Activated CD4-positive, alpha-beta T cell treated with anti-CD3 and anti-CD28 coated beads, Interleukin-2, amount 50 U/mL, for 16 hours (primary cell): ENCODE measurements around the gene IDH3G.

Experiments used
- DNase-seq: peaks from one replicate; pipeline ENCODE4 v3.0.0-alpha.2; 2020

The IDH3G gene

DNA sequence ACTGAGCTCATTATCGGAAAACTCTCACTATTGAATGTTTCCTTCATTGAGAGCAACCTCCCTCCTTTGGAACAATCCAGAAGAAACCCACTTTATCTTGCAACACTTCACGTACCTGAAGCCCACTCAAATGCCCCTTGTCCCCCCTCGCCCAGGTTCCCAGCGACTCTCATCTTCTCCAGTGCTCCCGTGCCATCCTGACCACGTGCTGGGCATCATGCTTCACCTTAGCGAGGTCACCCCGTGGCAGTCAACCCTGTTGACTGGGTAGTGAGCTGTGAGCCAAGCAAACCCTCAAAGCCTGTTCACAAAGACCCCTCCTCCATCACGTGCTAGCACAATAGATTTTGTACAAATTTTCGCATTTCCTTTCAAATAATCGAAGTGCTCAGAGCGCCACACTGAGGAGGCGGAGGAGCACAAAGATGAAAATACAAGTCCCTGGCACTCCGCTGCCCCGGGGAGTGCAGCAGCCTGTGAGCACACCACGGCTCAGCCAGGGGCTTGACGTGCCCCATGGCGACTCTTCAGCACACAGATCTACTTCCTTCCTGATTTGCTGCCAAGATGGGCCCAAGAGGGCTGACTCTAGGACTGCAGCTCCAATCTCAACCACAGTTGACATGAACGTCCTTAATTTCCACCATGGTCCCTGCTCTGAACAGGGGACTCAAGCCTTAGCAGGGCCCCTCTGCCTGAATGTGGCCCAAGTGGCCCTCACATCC, 20.6 kb upstream of the IDH3G start:
- DNase-seq, result no peak

DNA sequence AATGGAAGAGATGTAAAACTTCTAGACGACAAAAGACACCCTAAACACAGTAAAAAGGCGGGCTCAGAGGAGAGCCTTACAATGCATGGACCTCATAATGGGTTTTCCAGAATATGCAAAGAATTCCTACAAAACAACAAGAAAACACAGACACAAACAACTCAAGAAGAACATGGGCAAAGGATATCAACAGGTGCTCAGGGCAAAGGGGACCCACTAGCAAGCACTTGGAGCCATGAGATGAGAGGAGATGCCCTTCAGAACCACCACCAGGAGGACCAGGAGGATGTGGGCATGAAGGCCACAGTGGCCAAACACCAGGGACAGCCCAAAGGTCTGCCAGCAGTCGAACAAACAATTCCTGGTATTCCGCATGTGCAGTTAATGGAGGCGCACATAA, 19.0 kb upstream of the IDH3G start:
- no peak for DNase-seq

DNA sequence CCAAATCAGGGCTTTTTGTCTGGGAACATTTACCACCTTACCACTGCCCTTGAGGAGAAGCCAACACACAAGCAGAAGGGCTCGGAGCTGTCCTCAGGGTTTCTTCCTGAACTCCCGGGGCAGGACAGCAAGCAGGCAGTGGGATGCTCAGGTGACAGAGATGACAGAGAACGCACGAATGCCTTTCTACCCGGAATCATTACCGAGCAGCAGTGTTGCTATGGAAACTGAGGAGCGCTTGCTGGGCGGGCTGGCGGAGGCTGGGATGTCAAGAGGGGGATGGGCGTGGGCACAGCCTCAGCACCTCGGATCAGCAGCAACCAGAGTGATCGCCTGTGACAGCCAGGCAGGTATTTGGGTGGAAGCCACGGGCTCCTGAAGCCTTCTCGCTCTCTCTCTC, 18.0 kb upstream of the IDH3G start:
- no peak for DNase-seq

DNA sequence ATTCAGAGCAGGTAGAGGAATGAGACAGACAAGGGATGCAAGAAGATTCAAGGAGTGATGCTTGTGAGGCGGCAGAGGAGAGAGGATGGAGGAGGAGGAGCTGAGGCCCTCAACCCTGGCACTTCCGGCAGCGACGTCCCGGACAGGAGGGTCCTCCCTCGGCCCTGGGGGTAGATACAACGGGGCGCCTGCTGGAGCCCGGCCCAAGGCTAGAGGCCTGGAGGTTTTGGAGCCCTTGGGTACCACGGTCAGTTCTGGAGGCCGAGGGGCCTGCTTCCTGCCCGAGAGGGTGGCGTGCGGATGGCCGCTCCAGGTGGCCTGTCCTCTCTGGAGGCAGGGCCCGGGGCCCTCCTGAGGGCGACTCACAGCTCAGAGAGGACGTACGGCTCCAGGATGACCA, 13.8 kb upstream of the IDH3G start:
- no peak for DNase-seq

DNA sequence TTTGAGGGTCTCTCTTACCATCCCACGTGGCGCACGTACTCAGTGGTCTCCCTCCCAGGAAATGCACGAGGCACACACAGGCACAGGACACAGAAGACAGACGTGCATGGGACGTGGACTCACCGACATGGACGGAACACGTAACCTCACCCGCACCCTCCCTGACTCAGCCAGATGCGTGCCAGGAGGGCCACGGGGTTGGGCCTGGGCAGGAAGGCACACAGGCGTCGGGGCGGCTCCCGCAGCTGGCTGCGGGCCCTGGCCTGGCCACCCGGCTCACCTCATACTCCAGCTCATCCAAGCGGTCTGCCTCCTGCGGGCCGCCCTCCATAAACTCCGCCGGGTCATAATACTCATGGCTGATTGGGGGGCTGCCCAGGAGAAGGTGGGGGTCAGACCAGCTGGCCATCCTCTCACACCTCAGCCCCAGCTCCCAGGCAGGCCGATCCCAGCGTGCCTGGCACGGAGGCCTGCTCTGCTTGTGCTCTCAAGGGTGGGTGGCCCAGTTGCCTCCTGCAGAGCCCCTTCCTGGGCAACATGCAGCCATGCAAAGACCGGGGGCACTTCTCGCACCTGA, 12.9 kb upstream of the IDH3G start:
- no peak for DNase-seq

DNA sequence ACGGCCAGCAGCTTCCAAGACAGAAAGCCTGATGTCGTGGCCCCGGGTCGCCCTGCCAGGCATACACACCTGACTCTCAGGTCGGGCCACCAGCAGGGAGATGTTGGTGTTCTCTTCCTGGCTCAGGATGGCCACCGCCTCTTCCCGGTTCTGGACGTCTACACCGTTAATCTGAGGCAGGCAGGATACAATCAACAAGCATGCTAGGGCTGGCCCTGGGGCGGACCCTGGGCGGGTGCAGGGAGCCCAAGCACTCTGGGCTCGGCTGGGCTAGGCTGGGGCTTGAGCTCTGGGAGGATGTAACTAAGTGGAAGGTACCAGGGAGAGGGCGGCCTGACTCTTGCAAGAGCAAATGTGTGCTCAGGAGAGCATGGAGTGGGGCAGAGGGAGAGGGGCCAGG, 11.3 kb upstream of the IDH3G start:
- no peak for DNase-seq

DNA sequence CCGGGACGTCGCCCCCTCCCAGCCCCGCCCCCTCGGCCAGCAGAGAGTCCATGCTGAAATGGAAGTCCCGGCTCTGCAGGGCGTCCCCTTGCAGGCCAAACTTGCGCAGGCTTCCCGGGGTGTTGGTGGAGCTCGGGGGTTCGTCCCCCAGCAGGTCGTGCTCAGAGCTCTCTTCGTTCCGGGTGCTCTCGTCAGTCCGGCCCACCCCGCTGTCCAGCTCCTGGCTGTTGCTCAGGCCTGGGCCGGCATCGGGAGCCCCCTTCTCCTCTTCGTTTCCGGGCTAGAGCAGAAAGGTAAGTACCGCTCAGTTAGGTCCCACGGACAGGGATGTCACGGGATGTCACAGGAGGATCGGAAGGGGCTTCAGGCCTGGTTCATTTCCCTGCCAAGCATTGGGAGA, 10.4 kb upstream of the IDH3G start:
- DNase-seq, result no peak

DNA sequence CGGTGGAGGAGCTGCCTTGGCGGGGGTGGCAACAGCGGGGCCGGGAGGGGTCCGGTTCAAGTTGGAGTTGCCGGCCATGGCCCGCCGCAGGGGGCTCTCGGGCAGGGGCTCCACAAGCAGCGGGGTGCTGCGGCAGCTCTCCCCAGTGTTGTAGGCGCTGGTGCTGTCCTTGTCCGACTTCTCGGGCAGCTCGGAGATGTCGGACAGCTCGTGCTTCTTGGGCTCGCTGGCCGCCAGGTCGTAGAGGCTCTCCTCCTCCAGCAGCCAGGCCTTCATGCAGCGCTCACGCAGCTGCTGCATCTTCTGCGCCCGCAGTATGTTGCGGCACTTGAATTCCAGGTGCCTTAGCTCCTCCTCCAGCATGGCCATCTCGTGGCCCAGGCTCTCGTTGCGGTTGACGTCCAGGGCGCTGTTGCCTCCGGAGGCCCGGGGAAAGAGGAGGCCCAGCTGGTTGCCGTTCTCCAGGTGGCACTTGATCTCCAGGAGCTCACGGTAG, 10.0 kb upstream of the IDH3G start:
- DNase-seq, result no peak

DNA sequence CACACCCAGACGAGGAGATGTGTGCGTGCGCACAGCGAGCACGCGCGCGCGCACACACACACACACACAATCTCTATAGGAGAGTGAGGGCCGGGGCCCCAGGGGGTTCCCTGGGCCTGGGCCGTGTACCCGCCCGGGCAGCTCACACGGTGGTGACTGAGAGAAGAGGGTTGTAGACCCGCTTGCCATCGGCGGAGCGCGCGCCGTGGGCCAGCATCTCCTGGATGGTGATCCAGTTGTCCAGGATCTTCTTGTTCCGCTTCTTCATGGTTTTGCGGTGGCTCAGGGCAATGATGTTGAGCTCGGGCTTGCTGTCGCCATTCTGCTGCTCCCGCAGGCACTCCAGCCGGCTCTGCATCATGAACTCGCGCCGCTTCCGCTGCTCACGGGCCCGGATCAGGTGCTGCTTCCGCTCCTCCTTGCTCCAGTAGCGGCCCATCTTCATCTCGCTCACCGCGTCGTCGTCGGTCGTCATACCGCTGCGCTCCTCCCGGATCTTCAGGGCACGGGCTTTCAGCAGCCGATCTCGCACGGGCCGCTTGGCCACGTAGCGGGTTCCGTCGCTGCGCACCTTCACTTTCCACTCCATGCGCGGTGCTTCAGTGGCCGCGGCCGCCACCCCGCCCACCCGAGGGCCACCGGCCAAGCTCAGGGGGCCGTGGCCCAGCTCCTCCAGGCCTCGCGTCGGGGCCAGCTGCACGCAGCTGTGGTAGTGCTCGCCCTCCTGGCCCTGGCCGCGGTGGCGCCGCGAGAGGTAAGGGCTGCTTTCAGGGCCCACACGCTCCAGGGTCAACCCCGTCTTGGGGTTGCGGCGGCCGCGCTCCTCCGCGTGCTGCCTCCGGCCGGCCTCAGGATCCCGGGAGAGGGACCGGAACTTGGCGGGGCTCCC, 9.3 kb upstream of the IDH3G start:
- no peak for DNase-seq

DNA sequence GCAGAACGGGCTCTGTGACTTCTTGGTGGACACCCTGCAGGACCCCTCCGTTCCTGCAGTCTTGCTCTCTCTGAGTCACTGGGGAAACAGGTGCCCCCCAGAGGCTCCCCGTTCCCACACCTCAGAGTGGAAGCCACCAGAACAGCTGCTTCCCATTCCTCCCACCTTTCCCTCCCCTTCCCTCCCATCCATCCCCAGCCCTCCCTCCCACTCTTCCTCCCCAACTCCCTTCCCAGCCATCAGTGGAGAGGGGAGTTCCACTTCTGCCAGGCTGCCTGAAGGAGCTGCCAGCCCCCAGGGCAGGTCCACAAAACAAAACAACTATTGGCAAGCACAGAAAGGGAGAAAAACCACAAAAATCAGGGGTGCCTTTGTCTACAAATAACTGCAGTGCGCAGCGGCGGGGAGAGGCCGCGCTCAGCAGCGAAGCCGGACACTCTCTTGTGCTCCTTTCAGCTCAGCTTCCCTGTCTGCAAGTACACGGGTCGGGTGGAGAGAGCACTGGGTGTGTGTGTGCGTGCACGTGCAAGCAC, 8.4 kb upstream of the IDH3G start:
- no peak for DNase-seq

DNA sequence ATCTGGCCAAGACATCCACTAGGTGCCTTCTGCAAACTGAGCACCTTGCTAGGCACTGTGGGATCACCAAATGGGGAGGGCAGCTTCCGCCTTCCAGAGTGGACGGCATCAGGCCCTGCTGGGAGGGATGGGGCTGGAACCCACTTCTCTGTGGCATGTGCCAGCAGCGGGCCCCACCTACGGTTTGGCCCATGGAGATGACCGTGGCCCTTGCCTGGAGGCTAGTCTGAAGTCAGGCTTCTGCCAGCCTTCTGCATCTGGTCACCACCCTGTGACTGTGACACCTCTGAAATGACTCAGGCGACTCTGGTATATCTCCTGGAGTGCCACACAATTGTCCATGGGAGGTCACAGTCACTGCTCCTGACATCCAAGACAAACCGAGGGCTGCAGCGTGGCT, 7.5 kb upstream of the IDH3G start:
- DNase-seq, result no peak

DNA sequence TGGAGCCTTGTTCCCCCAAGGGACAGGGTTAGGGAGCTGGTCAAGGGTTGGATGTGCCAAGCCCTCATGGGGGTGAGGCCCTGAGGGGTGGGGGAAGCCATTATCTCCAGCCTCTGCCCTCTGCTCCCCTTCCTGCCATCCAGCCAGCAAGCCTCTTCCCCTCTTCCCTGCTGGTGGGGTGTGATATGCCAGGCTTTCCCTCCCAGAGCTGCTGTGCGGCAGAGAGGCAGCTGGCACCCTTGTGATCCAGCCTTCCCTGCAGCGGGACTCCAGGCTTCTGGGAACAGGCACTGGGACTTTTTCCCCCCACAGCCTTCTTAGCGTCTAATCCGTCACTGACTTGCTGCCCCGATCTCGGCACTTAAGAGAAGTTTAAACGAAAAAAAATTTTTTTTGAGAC, 6.6 kb upstream of the IDH3G start:
- DNase-seq, result no peak

DNA sequence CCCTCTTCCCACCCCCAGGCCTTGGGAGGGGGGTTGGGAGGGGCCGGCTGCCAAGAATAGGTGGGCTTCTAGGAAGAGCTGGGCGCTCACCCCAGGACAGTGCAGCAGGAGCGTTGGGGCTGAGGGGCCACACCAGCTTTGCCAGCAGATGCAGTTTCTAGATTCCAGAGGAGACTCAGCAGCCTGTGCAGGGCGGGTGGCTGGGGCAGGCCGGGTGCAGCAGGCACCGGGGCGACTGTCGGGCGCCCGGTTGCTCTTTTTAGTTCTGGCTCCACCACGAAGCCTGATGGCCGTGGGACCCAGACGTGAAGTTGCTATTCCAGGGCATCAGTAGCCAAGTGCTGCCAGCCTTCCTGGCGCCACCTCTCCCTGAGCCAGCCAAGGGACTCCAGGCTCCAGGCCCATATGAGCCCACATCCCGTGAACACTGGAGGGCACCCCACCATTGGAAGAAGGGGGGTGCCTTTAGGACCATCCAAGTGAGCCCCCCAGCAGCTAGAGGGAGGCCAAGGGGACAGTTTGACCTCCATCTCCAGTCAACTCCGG, 6.1 kb upstream of the IDH3G start:
- DNase-seq, result no peak

DNA sequence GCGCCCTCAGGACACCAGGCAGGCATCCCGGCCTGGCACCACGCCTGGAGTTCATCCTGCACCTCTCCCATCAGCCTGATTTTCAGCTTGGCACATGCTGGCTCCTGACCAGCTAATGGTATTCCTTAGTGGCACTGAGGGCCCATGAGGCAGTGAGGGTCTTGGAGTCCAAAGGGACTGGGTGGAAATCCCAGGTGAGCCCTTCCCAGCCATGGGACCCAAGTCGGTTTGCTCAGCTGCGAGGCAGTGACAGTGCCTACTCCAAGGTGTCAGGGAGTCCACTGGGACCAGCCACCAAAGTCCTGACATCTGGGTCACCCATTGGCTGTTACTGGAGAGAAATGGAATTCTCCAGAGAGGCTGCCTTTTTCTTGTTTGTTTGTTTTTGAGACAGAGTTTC, 5.2 kb upstream of the IDH3G start:
- DNase-seq, result no peak

DNA sequence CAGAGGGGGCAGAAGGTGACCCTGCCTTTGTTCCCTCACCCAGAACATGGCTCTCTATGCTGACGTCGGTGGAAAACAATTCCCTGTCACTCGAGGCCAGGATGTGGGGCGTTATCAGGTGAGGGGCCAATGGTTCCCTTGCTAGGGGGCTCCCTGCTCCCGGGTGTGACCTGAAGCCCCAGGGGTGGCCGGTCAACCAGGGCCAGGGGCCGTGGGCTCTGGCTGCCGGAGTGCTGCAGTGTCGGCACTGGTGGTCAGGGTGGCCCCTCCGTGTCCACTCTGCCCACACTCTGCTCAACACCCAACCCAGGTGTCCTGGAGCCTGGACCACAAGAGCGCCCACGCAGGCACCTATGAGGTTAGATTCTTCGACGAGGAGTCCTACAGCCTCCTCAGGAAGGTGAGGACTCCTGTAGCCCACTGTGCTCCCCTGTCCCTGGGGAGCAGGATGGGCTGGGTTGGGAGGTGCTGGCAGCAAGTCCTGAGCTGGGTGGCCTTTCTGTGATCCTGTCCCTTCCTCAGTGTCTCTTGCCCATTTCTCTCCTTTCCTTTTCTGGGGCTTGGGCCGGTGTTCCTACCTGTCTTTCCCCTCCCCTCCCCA, 3.3 kb upstream of the IDH3G start:
- DNase-seq, result no peak

DNA sequence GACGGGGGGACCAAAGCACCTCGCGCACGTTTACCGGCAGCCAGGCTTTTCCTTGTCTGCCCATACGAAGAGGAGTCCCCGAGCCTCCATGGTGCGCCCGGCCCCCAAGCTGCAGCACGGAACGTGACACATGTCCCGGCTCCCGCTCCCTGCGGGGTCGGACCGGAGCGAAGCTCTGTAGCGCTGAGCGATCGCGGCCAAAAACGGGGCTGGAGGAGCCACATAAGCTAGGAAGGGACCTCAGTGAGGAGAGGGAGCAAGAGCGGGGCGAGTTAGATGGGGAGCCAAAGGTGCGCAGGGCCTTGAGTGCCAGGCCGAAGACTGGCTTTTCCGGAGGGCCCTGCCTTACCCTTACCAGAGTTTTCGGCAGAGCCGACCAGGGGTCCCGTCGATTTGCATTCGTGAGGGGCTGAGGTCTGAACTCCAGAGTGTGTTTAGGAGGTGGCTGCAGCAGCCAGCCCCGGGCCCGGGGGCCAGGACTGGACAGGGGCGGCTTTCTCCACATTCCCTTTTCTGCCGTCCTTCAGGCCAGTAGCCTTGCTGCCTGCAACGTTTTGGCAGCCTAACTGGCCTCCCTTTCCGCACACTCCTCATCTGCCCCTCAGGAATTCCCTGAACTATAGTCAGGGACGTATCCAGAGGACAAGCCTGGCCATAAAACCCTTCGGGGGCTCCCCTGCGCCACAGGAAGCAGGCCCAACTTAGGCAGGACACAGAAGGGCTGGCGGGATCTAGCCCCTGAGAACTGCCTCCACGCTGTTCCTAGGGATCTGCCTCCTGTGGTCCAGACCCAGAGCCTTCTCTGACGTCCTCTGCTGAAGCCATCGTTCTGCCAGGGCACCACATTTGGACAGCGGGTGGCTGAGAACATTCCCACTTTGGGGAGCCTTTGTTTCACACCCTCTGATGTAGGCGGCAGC, 982 bp upstream of the IDH3G start:
- no peak for DNase-seq

DNA sequence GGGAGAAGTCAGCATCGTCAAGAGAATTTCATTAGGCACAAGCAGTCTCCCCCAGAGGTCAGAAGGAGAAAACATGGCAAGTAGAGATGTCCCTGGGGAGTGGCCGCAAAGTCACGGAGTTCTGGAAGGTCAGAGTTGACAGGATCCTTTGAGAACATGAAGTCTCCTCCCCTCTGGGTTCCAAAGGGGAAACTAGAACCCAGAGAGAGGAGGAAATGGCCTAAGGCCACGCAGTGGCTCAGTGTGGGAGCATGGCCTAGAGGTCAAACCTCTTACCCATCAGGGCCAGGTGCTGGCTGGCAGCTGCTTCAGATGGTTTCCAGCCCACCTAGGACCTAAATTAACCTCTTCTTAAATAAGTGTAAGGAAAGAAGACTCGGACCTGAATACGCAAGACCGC, 884 bp downstream of the IDH3G start:
- DNase-seq, result no peak

DNA sequence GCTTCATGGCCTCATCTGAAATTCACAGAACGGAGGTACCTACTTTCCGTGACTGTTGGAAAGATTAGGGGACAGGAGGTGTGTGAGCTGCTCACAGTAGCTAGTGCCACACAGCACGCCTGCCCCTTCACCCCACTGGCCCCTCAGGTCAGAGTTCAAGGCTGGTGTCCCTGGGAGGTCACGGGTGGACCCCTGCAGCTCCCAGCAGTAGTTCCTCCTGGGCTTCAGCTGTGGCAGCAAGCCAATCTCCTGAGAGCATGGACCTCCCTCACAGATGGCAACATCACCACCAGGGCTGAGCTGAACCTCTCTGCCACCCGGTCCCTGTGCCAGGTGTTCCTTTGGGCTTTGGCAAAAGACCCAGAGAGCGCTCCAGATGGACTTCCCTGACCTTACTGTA, 1.8 kb downstream of the IDH3G start:
- no peak for DNase-seq

DNA sequence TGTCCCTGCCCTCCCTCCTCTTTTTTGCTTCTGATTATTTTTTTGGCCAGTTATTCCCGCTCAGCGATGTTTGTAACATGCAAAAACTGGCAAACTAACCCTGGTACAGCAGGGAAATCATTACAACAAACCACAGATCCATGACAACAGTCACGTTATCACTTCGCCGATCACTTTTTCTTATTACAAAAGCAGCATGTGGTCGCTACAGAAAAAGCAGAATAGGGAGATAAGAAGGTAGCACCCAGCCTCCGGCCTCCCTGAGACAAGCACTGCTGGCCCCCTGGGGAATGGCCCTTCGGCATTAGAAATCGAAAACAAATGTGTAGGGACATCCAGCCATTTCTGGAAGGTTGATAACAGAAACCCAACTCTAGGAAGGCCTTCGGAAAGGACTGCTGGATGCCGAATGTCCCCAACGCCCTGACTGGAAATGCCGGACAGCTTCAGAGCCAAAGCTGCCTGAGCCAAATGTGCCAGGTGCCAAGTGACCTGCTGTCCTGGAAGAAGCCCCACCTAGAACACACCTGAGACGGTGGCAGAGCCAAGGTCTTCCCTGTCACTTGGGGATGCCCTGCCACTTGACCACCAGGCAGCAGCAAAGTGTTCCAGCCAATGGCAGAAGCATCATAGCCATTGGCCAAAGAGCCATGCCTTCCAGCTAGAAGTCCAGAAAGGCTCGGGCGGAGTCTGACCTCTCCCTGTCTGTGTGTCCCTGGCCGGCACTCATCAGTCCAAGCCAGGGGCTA, 2.9 kb downstream of the IDH3G start:
- no peak for DNase-seq

DNA sequence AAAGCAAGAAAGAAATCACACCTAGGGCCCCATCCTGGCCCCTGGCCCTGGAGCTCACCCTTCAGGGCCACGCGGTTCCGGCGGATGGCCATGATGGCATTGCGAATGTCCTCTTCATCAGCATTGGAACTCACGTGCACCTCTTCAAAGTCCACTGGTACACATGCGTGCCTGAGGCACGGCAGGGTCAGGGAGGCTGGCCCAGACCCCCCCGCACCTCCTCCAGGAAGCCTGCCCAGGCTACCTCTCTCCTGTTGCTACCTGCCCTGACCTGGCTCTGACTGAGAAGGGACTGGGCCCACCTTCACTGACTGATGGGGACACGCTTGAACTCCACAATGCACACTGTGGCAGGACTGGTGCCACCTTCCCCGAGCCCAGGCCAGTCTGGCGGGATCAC, 4.5 kb downstream of the IDH3G start:
- DNase-seq, result no peak

DNA sequence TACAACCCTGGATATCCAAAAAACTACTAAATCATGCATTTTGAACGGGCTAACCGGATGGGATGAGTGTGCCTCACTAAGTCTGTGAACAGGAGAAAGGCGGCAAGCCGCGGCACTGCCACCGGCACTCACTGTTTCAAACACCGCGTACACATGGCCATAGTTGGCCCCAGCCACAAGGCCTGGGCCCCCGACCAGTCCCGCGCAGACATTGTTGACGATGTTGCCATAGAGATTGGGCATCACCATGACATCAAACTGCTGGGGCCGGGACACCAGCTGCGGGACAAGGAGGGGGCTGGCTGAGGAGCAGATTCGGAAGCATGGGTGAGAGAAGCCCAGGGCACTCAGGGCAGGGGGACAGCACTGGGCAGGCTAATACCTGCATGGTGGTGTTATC, 7.5 kb downstream of the IDH3G start:
- DNase-seq, result no peak
